Lower leg skin (tissue), 3 donors: ENCODE data around the gene KRAS.

Source experiments
- CTCF ChIP-seq, 3 donors: fragments of 450-650 bp; IDR thresholded peaks; one replicate each; pipeline ENCODE4 v1.5.1; 2016; ENCODE audit warnings: antibody characterized with exemption in 3 of 3, mild to moderate bottlenecking in 3 of 3, moderate library complexity in 2 of 3
- POLR2A ChIP-seq, 2 donors: fragments of 450-650 bp; IDR thresholded peaks; one replicate each; pipeline ENCODE4 v1.6.1; 2016 to 2017; ENCODE audit warnings: antibody characterized with exemption in 2 of 2, mild to moderate bottlenecking in 1 of 2, moderate library complexity in 1 of 2

DNA sequence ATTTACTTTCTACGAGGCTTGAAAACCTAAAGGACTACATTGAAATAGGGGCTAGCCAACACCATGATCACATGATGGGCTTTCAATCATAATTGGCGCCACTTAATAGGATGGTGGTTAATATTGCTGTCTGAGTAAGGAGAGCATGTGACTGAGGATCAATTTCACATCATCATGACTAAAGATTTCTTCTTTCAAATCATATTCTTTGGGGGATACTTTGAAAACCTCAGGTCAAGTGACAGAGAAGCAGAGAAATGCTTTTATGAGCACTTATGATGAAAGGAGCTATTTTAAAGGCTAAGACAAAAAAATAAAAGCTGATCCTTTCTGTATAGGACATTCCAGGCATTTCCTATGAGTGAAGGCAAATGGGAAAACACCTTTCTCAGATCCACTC is 42.9 kb upstream of the KRAS start:
- TF ChIP-seq CTCF (IDR thresholded peaks at IDR 0.05): no peak
- TF ChIP-seq POLR2A (IDR thresholded peaks at IDR 0.05): no peak
